Fibroblast of lung (primary cell): ENCODE measurements around the gene TNFRSF21. TPM values are rescaled to one million over a fixed set of nuclear protein-coding genes. Genes with fewer than 3 reads are reported as not detected.

ENCODE experiments used
- DNase-seq, 2 donors: peaks; one replicate each; pipeline versions ENCODE4 v3.0.0 to v3.0.0-alpha.2; 2010; ENCODE audit warnings: low read depth in 2 of 2
- H2AFZ ChIP-seq: 2 replicates; pipeline ENCODE4 v1.5.1; 2012; ENCODE audit warnings: low read length, control low read depth, inconsistent platforms
- H3K27ac ChIP-seq: 2 replicates; pipeline ENCODE4 v1.5.1; 2011; ENCODE audit warnings: low read length, control low read depth; ENCODE audit not compliant: insufficient read depth
- H3K27me3 ChIP-seq: 2 replicates; pipeline ENCODE4 v1.5.1; 2011; ENCODE audit warnings: mild to moderate bottlenecking, low read length; ENCODE audit not compliant: control insufficient read depth, insufficient read depth
- H3K36me3 ChIP-seq: 2 replicates; pipeline ENCODE4 v1.5.1; 2011; ENCODE audit warnings: low read length; ENCODE audit not compliant: control insufficient read depth, insufficient read depth
- H3K4me1 ChIP-seq: 2 replicates; pipeline ENCODE4 v1.5.1; 2011; ENCODE audit warnings: low read length; ENCODE audit not compliant: control insufficient read depth, insufficient read depth; ENCODE audit errors: extremely low read depth
- H3K4me2 ChIP-seq: 2 replicates; pipeline ENCODE4 v1.5.1; 2011; ENCODE audit warnings: low read length, control low read depth; ENCODE audit not compliant: insufficient read depth; ENCODE audit errors: extremely low read depth
- H3K4me3 ChIP-seq, 4 experiments: fragments of 200-600 bp in 1 of 4; sonication (generic) in 1 of 4; replicated peaks in 1 of 4; 2 replicates each; pipeline ENCODE4 v1.5.1; 2011 to 2016; ENCODE audit warnings: low read length in 4 of 4, low read depth in 3 of 4, mild to moderate bottlenecking in 3 of 4, control low read depth in 2 of 4, inconsistent platforms in 1 of 4, mixed read lengths in 1 of 4; ENCODE audit not compliant: insufficient read depth in 1 of 4; ENCODE audit errors: control extremely low read depth in 1 of 4
- H3K79me2 ChIP-seq: 2 replicates; pipeline ENCODE4 v1.5.1; 2012; ENCODE audit warnings: mild to moderate bottlenecking, low read length, inconsistent platforms; ENCODE audit not compliant: control insufficient read depth, insufficient read depth
- H3K9ac ChIP-seq: 2 replicates; pipeline ENCODE4 v1.5.1; 2011; ENCODE audit warnings: mild to moderate bottlenecking, low read length, control low read depth; ENCODE audit not compliant: insufficient read depth
- H3K9me3 ChIP-seq: 2 replicates; pipeline ENCODE4 v1.5.1; 2012; ENCODE audit warnings: low read depth, low read length; ENCODE audit not compliant: control insufficient read depth, insufficient read depth
- H4K20me1 ChIP-seq: 2 replicates; pipeline ENCODE4 v1.5.1; 2011; ENCODE audit warnings: low read length; ENCODE audit not compliant: control insufficient read depth, insufficient read depth; ENCODE audit errors: extremely low read depth
- EZH2 ChIP-seq: IDR thresholded peaks from 2 replicates; pipeline ENCODE4 v1.5.1; 2012; ENCODE audit warnings: low read length, control low read depth, mild to moderate bottlenecking; ENCODE audit errors: missing control alignments
- polyA plus RNA-seq, 2 donors: library from polyadenylated mRNA; depleted of rRNA in 1 of 2; stranded (reverse) in 1 of 2; unstranded in 1 of 2; fragments of >200 nt; gene quantifications; 2 replicates each; pipeline ENCODE4 v1.2.1, GENCODE V29; 2011 to 2012; ENCODE audit warnings: missing spikeins in 1 of 2
- total RNA-seq: library from RNA; depleted of rRNA; stranded (reverse); fragments of >200 nt; gene quantifications from 2 replicates; pipeline ENCODE4 v1.2.1, GENCODE V29; 2014
- TF ChIP-seq, protein P1 (sequence below), 2 donors: IDR thresholded peaks in 1 of 2; conservative IDR thresholded peaks in 1 of 2; 1 replicate in 1 of 2; 2 replicates in 1 of 2; pipeline ENCODE4 v1.5.1; 2011 to 2012; ENCODE audit warnings: low read length in 2 of 2, control low read depth in 1 of 2, inconsistent platforms in 1 of 2, low read depth in 1 of 2, mild to moderate bottlenecking in 1 of 2

TNFRSF21 gene
- total and polyA plus RNA-seq, 2 donors (not counting 1 experiment from before 2014, with no cell fraction given), result 4.8 to 8.9 TPM

DNA sequence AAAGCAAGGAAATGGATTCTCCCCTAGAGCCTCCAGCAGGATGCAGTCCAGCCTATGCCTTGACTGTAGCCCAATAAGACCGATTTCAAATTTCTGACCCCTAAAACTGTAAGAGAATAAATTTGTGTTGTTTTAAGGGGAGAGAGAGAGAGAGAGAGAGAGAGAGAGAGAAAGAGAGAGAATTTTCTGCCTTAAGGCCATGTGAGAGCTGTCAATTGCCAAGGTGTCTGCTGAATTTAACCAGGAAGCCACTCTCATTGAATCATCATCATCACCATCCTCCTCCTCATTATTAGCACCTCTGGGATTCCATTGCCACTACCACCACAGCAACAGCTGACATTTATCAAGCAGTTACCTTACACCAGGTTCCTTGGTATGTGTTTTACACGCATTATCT lies 27.8 kb upstream of the TNFRSF21 start:
- no peak overlapping the region for H3K4me2 ChIP-seq
- H2AFZ ChIP-seq, result no peak overlapping the region
- H3K27me3 ChIP-seq, result no peaks in the 10 kb centered on the region
- no peaks in the 10 kb centered on the region for H3K4me1 ChIP-seq
- no peak overlapping the region for H3K9ac ChIP-seq
- no peaks in the 10 kb centered on the region for H3K79me2 ChIP-seq
- DNase-seq, result no peak
- TF ChIP-seq EZH2, result no peak
- TF ChIP-seq, protein P1, sequence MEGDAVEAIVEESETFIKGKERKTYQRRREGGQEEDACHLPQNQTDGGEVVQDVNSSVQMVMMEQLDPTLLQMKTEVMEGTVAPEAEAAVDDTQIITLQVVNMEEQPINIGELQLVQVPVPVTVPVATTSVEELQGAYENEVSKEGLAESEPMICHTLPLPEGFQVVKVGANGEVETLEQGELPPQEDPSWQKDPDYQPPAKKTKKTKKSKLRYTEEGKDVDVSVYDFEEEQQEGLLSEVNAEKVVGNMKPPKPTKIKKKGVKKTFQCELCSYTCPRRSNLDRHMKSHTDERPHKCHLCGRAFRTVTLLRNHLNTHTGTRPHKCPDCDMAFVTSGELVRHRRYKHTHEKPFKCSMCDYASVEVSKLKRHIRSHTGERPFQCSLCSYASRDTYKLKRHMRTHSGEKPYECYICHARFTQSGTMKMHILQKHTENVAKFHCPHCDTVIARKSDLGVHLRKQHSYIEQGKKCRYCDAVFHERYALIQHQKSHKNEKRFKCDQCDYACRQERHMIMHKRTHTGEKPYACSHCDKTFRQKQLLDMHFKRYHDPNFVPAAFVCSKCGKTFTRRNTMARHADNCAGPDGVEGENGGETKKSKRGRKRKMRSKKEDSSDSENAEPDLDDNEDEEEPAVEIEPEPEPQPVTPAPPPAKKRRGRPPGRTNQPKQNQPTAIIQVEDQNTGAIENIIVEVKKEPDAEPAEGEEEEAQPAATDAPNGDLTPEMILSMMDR (conservative IDR thresholded peaks at IDR 0.05 in 1 of 2, IDR thresholded peaks at IDR 0.05 in 1 of 2; ENCODE audit: low read depth in 1 of 2, low read length in 2 of 2), result no peak
- no peak overlapping the region for H3K4me3 ChIP-seq
- no peaks in the 10 kb centered on the region for H3K36me3 ChIP-seq
- H3K9me3 ChIP-seq, result no peaks in the 10 kb centered on the region
- no peaks in the 10 kb centered on the region for H4K20me1 ChIP-seq
- H3K27ac ChIP-seq, result no peak overlapping the region

DNA sequence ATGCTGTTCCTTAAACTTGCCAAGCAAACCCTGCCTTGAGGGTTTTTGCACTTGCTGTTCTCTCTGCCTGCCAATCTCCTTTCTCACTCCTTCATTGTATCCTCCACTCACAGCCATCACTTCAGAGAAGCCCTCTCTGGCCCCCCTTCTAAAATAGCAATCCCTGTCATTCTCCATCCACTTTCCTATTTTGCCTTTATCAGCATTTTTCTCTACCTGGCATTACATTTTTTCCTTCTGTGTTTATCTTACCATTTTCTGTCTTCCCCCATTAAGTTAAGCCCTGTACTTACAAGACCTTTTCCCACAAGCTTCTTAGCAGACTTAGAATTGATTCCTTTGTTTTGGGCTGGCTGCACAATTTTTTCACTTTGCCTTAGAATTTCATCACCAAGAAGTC lies 26.6 kb upstream of the TNFRSF21 start:
- no peak overlapping the region for H2AFZ ChIP-seq
- no peak overlapping the region for H3K4me2 ChIP-seq
- no peaks in the 10 kb centered on the region for H3K79me2 ChIP-seq
- no peak overlapping the region for H3K27ac ChIP-seq
- TF ChIP-seq EZH2, result no peak
- TF ChIP-seq, protein P1 (conservative IDR thresholded peaks at IDR 0.05 in 1 of 2, IDR thresholded peaks at IDR 0.05 in 1 of 2; ENCODE audit: low read depth in 1 of 2, low read length in 2 of 2), result no peak
- no peaks in the 10 kb centered on the region for H3K36me3 ChIP-seq
- no peaks in the 10 kb centered on the region for H3K27me3 ChIP-seq
- no peak for DNase-seq
- H3K9me3 ChIP-seq, result no peaks in the 10 kb centered on the region
- H3K9ac ChIP-seq, result no peak overlapping the region
- H3K4me1 ChIP-seq, result no peaks in the 10 kb centered on the region
- no peaks in the 10 kb centered on the region for H4K20me1 ChIP-seq
- no peak overlapping the region for H3K4me3 ChIP-seq

DNA sequence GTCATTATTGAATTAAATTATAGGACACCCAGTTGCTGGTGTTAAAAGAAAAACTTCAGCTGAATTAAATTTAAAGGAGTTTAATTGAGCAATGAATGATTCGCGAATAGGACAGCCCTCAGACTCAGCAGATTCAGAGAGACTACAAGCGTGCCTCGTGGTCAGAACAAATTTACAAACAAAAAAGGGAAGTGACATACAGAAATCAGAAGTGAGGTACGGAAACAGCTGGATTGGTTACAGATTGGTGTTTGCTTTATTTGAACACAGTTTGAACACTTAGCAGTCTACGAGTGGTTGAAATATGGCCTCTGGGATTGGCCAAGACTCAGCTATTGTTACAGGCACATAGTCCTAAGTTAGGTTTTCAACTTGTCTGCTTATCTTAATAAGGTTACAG lies 25.8 kb upstream of the TNFRSF21 start:
- DNase-seq, result no peak

More for the DNA sequence above, 25.8 kb upstream of the TNFRSF21 start:
- H4K20me1 ChIP-seq, result no peaks in the 10 kb centered on the region
- TF ChIP-seq, protein P1 (conservative IDR thresholded peaks at IDR 0.05 in 1 of 2, IDR thresholded peaks at IDR 0.05 in 1 of 2; ENCODE audit: low read depth in 1 of 2, low read length in 2 of 2), result no peak
- H3K36me3 ChIP-seq, result no peaks in the 10 kb centered on the region
- no peaks in the 10 kb centered on the region for H3K9me3 ChIP-seq
- H3K4me1 ChIP-seq, result no peaks in the 10 kb centered on the region
- no peaks in the 10 kb centered on the region for H3K79me2 ChIP-seq
- H2AFZ ChIP-seq, result no peak overlapping the region
- no peak overlapping the region for H3K27ac ChIP-seq
- no peak overlapping the region for H3K4me2 ChIP-seq
- no peaks in the 10 kb centered on the region for H3K27me3 ChIP-seq
- H3K9ac ChIP-seq, result no peak overlapping the region
- no peak overlapping the region for H3K4me3 ChIP-seq
